ENCODE data around the gene NLK. TPM values are rescaled to one million over a fixed set of nuclear protein-coding genes. Genes with fewer than 3 reads are reported as not detected.
"Not testable (repeated sequence)": the region's sequence is repeated elsewhere in the genome, so short reads cannot be mapped to it uniquely, and the experiment has no call there.

The NLK gene
- total and polyA plus RNA-seq, 5 donors, result 11.7 to 28.1 (median 21.9) TPM

- intact Hi-C loops (cut with DNase I), result no loop called here
- Histone ChIP-seq H3K4me1 (ENCODE audit: control insufficient read depth, insufficient read depth, low read length) (no peaks in the 10 kb centered on the region), H3K27me3 (ENCODE audit: control insufficient read depth, insufficient read depth) (no peaks in the 10 kb centered on the region), H3K9me3 (ENCODE audit: control insufficient read depth, low read length) (no peaks in the 10 kb centered on the region), H3K4me3 (ENCODE audit: low read length) (no peak overlapping the region), H3K27ac (ENCODE audit: low read length) (no peak overlapping the region)
- ATAC-seq (no peak), DNase-seq (no peak)
Observed at GRCh38 chr17:28194382-28194781, 151.9 kb downstream of the NLK start.

GRCh38 chr17:28196636-28197035 is 154.2 kb downstream of the NLK start:
- Histone ChIP-seq H3K9me3 (ENCODE audit: control insufficient read depth, low read length) (no peaks in the 10 kb centered on the region), H3K27me3 (ENCODE audit: control insufficient read depth, insufficient read depth) (no peaks in the 10 kb centered on the region), H3K27ac (ENCODE audit: low read length) (no peak overlapping the region), H3K4me1 (ENCODE audit: control insufficient read depth, insufficient read depth, low read length) (no peaks in the 10 kb centered on the region), H3K4me3 (ENCODE audit: low read length) (no peak overlapping the region)
- 82% methylated on average over 1 of the region's 1 CpG for WGBS
- DNase-seq (no peak), ATAC-seq (no peak)
- intact Hi-C loops (cut with DNase I), result no loop called here

- no peaks in the 10 kb centered on the region for H3K9me3 ChIP-seq (ENCODE audit: control insufficient read depth, low read length)
- no peak for DNase-seq
- WGBS, result 91% methylated on average over 6 of the region's 6 CpGs
- H3K27ac ChIP-seq (ENCODE audit: low read length), result no peak overlapping the region
- H3K4me3 ChIP-seq (ENCODE audit: low read length), result no peak overlapping the region
- intact Hi-C loops (cut with DNase I), result no loop called here
- H3K4me1 ChIP-seq (ENCODE audit: control insufficient read depth, insufficient read depth, low read length), result no peaks in the 10 kb centered on the region
- no peaks in the 10 kb centered on the region for H3K27me3 ChIP-seq (ENCODE audit: control insufficient read depth, insufficient read depth)
- ATAC-seq, result no peak
Observed at GRCh38 chr17:28199115-28199514, 156.6 kb downstream of the NLK start.

GRCh38 chr17:28199728-28200127 is 157.3 kb downstream of the NLK start:
- H3K4me3 ChIP-seq (ENCODE audit: low read length), result no peak overlapping the region
- intact Hi-C loops (cut with DNase I), result no loop called here
- no peak overlapping the region for H3K27ac ChIP-seq (ENCODE audit: low read length)
- WGBS, result 93% methylated on average over 2 of the region's 2 CpGs
- DNase-seq (no peak), ATAC-seq (no peak)
- no peaks in the 10 kb centered on the region for H3K9me3 ChIP-seq (ENCODE audit: control insufficient read depth, low read length)
- no peaks in the 10 kb centered on the region for H3K27me3 ChIP-seq (ENCODE audit: control insufficient read depth, insufficient read depth)
- no peaks in the 10 kb centered on the region for H3K4me1 ChIP-seq (ENCODE audit: control insufficient read depth, insufficient read depth, low read length)

GRCh38 chr17:28201315-28201714 is 158.8 kb downstream of the NLK start:
- 78% methylated on average over 3 of the region's 3 CpGs for WGBS
- Histone ChIP-seq H3K4me1 (ENCODE audit: control insufficient read depth, insufficient read depth, low read length) (no peaks in the 10 kb centered on the region), H3K4me3 (ENCODE audit: low read length) (no peak overlapping the region), H3K27ac (ENCODE audit: low read length) (no peak overlapping the region), H3K9me3 (ENCODE audit: control insufficient read depth, low read length) (no peaks in the 10 kb centered on the region), H3K27me3 (ENCODE audit: control insufficient read depth, insufficient read depth) (no peaks in the 10 kb centered on the region)
- ATAC-seq (no peak), DNase-seq (no peak)
- intact Hi-C loops (cut with DNase I), result no loop called here

GRCh38 chr17:28204244-28204643 is 161.8 kb downstream of the NLK start:
- H3K4me3 ChIP-seq (ENCODE audit: low read length), result no peak overlapping the region
- ATAC-seq (no peak), DNase-seq (no peak)
- no peak overlapping the region for H3K27ac ChIP-seq (ENCODE audit: low read length)
- WGBS, result 98% methylated on average over 3 of the region's 3 CpGs
- H3K9me3 ChIP-seq (ENCODE audit: control insufficient read depth, low read length), result no peaks in the 10 kb centered on the region
- intact Hi-C loops (cut with DNase I), result no loop called here
- no peaks in the 10 kb centered on the region for H3K27me3 ChIP-seq (ENCODE audit: control insufficient read depth, insufficient read depth)
- H3K4me1 ChIP-seq (ENCODE audit: control insufficient read depth, insufficient read depth, low read length), result no peaks in the 10 kb centered on the region

- no peaks in the 10 kb centered on the region for H3K4me1 ChIP-seq (ENCODE audit: control insufficient read depth, insufficient read depth, low read length)
- no peak for DNase-seq
- H3K4me3 ChIP-seq (ENCODE audit: low read length), result no peak overlapping the region
- H3K27me3 ChIP-seq (ENCODE audit: control insufficient read depth, insufficient read depth), result no peaks in the 10 kb centered on the region
- WGBS, result 75% methylated on average over 1 of the region's 1 CpG
- H3K27ac ChIP-seq (ENCODE audit: low read length), result no peak overlapping the region
- intact Hi-C loops (cut with DNase I), result no loop called here
- no peaks in the 10 kb centered on the region for H3K9me3 ChIP-seq (ENCODE audit: control insufficient read depth, low read length)
- no peak for ATAC-seq
Observed at GRCh38 chr17:28204751-28205150, 162.3 kb downstream of the NLK start.

GRCh38 chr17:28206292-28206691 is 163.8 kb downstream of the NLK start:
- no peaks in the 10 kb centered on the region for H3K4me1 ChIP-seq (ENCODE audit: control insufficient read depth, insufficient read depth, low read length)
- no peak for DNase-seq
- ATAC-seq, result no peak
- H3K4me3 ChIP-seq (ENCODE audit: low read length), result no peak overlapping the region
- no peaks in the 10 kb centered on the region for H3K9me3 ChIP-seq (ENCODE audit: control insufficient read depth, low read length)
- no peak overlapping the region for H3K27ac ChIP-seq (ENCODE audit: low read length)
- no peaks in the 10 kb centered on the region for H3K27me3 ChIP-seq (ENCODE audit: control insufficient read depth, insufficient read depth)
- intact Hi-C loops (cut with DNase I), result no loop called here

- H3K9me3 ChIP-seq (ENCODE audit: control insufficient read depth, low read length), result no peaks in the 10 kb centered on the region
- DNase-seq (no peak), ATAC-seq (no peak)
- intact Hi-C loops (cut with DNase I), result no loop called here
- no peak overlapping the region for H3K27ac ChIP-seq (ENCODE audit: low read length)
- H3K27me3 ChIP-seq (ENCODE audit: control insufficient read depth, insufficient read depth), result no peaks in the 10 kb centered on the region
- no peaks in the 10 kb centered on the region for H3K4me1 ChIP-seq (ENCODE audit: control insufficient read depth, insufficient read depth, low read length)
- 96% methylated on average over 7 of the region's 7 CpGs for WGBS
- no peak overlapping the region for H3K4me3 ChIP-seq (ENCODE audit: low read length)
Observed at GRCh38 chr17:28211811-28212210, 169.3 kb downstream of the NLK start.

GRCh38 chr17:28213578-28213977 is 171.1 kb downstream of the NLK start:
- DNase-seq; ATAC-seq; H3K27me3 ChIP-seq (ENCODE audit: control insufficient read depth, insufficient read depth); intact Hi-C loops (cut with DNase I); H3K27ac ChIP-seq (ENCODE audit: low read length); H3K4me1 ChIP-seq (ENCODE audit: control insufficient read depth, insufficient read depth, low read length); H3K4me3 ChIP-seq (ENCODE audit: low read length); H3K9me3 ChIP-seq (ENCODE audit: control insufficient read depth, low read length): not testable (repeated sequence)
- WGBS, result 95% methylated on average over 2 of the region's 2 CpGs

GRCh38 chr17:28216052-28216451 is 173.6 kb downstream of the NLK start:
- intact Hi-C loops (cut with DNase I), result no loop called here
- H3K27ac ChIP-seq (ENCODE audit: low read length), result no peak overlapping the region
- H3K9me3 ChIP-seq (ENCODE audit: control insufficient read depth, low read length), result no peaks in the 10 kb centered on the region
- ATAC-seq (no peak), DNase-seq (no peak)
- no peaks in the 10 kb centered on the region for H3K27me3 ChIP-seq (ENCODE audit: control insufficient read depth, insufficient read depth)
- no peaks in the 10 kb centered on the region for H3K4me1 ChIP-seq (ENCODE audit: control insufficient read depth, insufficient read depth, low read length)
- 83% methylated on average over 3 of the region's 3 CpGs for WGBS
- no peak overlapping the region for H3K4me3 ChIP-seq (ENCODE audit: low read length)

- DNase-seq, result no peak
- intact Hi-C loops (cut with DNase I), result no loop called here
- ATAC-seq, result peak in 1 of 2 donors; percentile 62
Observed at GRCh38 chr17:28216528-28216927, 174.1 kb downstream of the NLK start.

More at GRCh38 chr17:28216528-28216927, 174.1 kb downstream of the NLK start:
- H3K27ac ChIP-seq (ENCODE audit: low read length), result no peak overlapping the region
- no peaks in the 10 kb centered on the region for H3K27me3 ChIP-seq (ENCODE audit: control insufficient read depth, insufficient read depth)
- 0% methylated on average over 1 of the region's 1 CpG for WGBS
- no peaks in the 10 kb centered on the region for H3K9me3 ChIP-seq (ENCODE audit: control insufficient read depth, low read length)
- H3K4me1 ChIP-seq (ENCODE audit: control insufficient read depth, insufficient read depth, low read length), result no peaks in the 10 kb centered on the region
- no peak overlapping the region for H3K4me3 ChIP-seq (ENCODE audit: low read length)

Data from right cardiac atrium (tissue), 5 donors.